Right lobe of liver (tissue), 6 donors: ENCODE data around the gene SLC52A3. TPM values are rescaled to one million over a fixed set of nuclear protein-coding genes. Genes with fewer than 3 reads are reported as not detected.

Experiments used
- ATAC-seq, 4 donors: fragments of 200-7000 bp; cut with Tn5 transposase; one replicate each; pipeline ENCODE4 v1.9.1; 2020; ENCODE audit warnings: mild to moderate bottlenecking in 4 of 4, moderate library complexity in 4 of 4
- DNase-seq, 3 donors: peaks; one replicate each; pipeline ENCODE4 v3.0.0-alpha.2; 2020
- H3K27ac ChIP-seq, 3 donors: fragments of 200-600 bp; one replicate each; pipeline ENCODE4 v1.8.0; 2022
- H3K27me3 ChIP-seq, 2 donors: fragments of 200-600 bp; one replicate each; pipeline ENCODE4 v1.8.0; 2022
- H3K36me3 ChIP-seq, 4 donors: fragments of 200-600 bp; sonication (generic) in 1 of 4; one replicate each; pipeline versions ENCODE4 v1.5.1 to v1.8.0; 2017 to 2022; ENCODE audit warnings: control low read depth in 1 of 4
- H3K4me1 ChIP-seq, 4 donors: fragments of 200-600 bp; sonication (generic) in 1 of 4; one replicate each; pipeline versions ENCODE4 v1.5.1 to v1.8.0; 2017 to 2022; ENCODE audit warnings: control low read depth in 1 of 4
- H3K4me3 ChIP-seq, 3 donors: fragments of 200-600 bp; one replicate each; pipeline ENCODE4 v1.8.0; 2022
- H3K9me3 ChIP-seq, 4 donors: fragments of 200-600 bp; sonication (generic) in 1 of 4; one replicate each; pipeline versions ENCODE4 v1.5.1 to v1.8.0; 2017 to 2022; ENCODE audit warnings: control low read depth in 1 of 4
- CTCF ChIP-seq, 4 donors: fragments of 200-600 bp in 3 of 4; fragments of 450-650 bp in 1 of 4; IDR thresholded peaks; one replicate each; pipeline versions ENCODE4 v1.5.1 to v1.8.0; 2016 to 2022; ENCODE audit warnings: antibody characterized with exemption in 4 of 4, mild to moderate bottlenecking in 2 of 4
- POLR2A ChIP-seq: fragments of 450-650 bp; IDR thresholded peaks from one replicate; pipeline ENCODE4 v1.6.1; 2017; ENCODE audit warnings: antibody characterized with exemption, mild to moderate bottlenecking
- WGBS: methylation state at CpG from one replicate; pipeline ENCODE4 v1.1.6; 2018; ENCODE audit warnings: low coverage, low lambda C conversion rate; ENCODE audit not compliant: insufficient coverage; ENCODE audit errors: missing lambda C conversion rate; 5-methylcytosine and 5-hydroxymethylcytosine counted together
- intact Hi-C, 2 donors: fragments of 100-400 bp; cut with DNase I; formaldehyde crosslinking; loops; one replicate each; pipeline versions ENCODE4 v1.11.2 to v1.14.1; 2022
- total RNA-seq, 6 experiments: library from RNA; depleted of rRNA in 2 of 6; stranded (reverse); fragments of >200 nt in 2 of 6; fragmentation: NEBNext Ultra II Directional in 3 of 6; extraction: Animal tissue kit (Norgen Biotek cat#: 25700) in 3 of 6; gene quantifications; one replicate each; pipeline versions ENCODE4 v1.1.0 to v1.2.4, GENCODE V29; 2016 to 2023
- donor health status: DM: no; HTN: yes; CAD: no.
- donor health status: DM: no; HTN: no; CAD: no.
- donor health status: DM: no; HTN: no; CAD: no.
- donor health status: DM: no; HTN: yes; CAD: no.
- donor health status: DM: no; HTN: yes; CAD: no.

The SLC52A3 gene
- total RNA-seq, 6 experiments from 2014 or later, result 0.05 to 0.62 TPM; not detected in 4

- ATAC-seq, result no peak
- H3K9me3 ChIP-seq, result no peaks in the 10 kb centered on the region
- H3K27ac ChIP-seq, result no peak overlapping the region
- H3K36me3 ChIP-seq, result no peaks in the 10 kb centered on the region
- TF ChIP-seq POLR2A (no peak), CTCF (IDR thresholded peaks at IDR 0.05) (no peak)
- 68% methylated on average over 4 of the region's 4 CpGs for WGBS
- intact Hi-C loops, result no loop called here
- H3K4me3 ChIP-seq, result no peak overlapping the region
- no peaks in the 10 kb centered on the region for H3K27me3 ChIP-seq
- no peak for DNase-seq
- H3K4me1 ChIP-seq, result no peaks in the 10 kb centered on the region
Measured at GRCh38 chr20:745683-746301, 22.5 kb downstream of the SLC52A3 start.

- 48% methylated on average over 2 of the region's 2 CpGs for WGBS
- H3K4me1 ChIP-seq, result no peaks in the 10 kb centered on the region
- H3K4me3 ChIP-seq, result no peak overlapping the region
- TF ChIP-seq POLR2A (no peak), CTCF (IDR thresholded peaks at IDR 0.05) (no peak)
- intact Hi-C loops, result no loop called here
- DNase-seq, result no peak
- ATAC-seq, result no peak
- H3K36me3 ChIP-seq, result no peaks in the 10 kb centered on the region
- H3K27me3 ChIP-seq, result no peaks in the 10 kb centered on the region
- H3K27ac ChIP-seq, result no peak overlapping the region
- H3K9me3 ChIP-seq, result no peaks in the 10 kb centered on the region
Measured at GRCh38 chr20:742156-742555, 26.1 kb downstream of the SLC52A3 start.

DNA sequence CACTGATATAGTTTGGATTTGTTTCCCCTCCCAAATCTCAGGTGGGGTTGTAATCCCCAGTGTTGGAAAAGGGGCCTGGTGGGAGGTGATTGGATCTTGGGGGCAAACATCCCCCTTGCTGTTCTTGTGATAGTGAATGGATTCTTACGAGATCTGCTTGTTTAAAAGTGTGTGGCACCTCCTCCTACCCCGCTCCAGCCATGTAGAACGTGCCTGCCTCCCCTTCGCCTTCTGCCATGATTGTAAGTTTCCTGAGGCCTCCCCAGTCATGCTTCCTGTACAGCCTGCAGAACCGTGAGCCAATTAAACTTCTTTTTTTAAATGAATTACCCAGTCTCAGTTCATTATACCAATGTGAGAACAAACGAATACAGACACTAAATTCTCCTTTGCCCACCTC, 26.7 kb downstream of the SLC52A3 start:
- intact Hi-C loops, result no loop called here
- ATAC-seq, result no peak
- no peaks in the 10 kb centered on the region for H3K27me3 ChIP-seq
- H3K4me3 ChIP-seq, result no peak overlapping the region
- no peaks in the 10 kb centered on the region for H3K4me1 ChIP-seq
- no peak overlapping the region for H3K27ac ChIP-seq
- WGBS, result 64% methylated on average over 6 of the region's 6 CpGs
- DNase-seq, result no peak
- no peaks in the 10 kb centered on the region for H3K36me3 ChIP-seq
- H3K9me3 ChIP-seq, result no peaks in the 10 kb centered on the region
- TF ChIP-seq POLR2A (no peak), CTCF (IDR thresholded peaks at IDR 0.05) (no peak)

- Histone ChIP-seq H3K36me3 (no peaks in the 10 kb centered on the region), H3K4me3 (no peak overlapping the region), H3K27me3 (no peaks in the 10 kb centered on the region), H3K9me3 (no peaks in the 10 kb centered on the region), H3K4me1 (no peaks in the 10 kb centered on the region), H3K27ac (no peak overlapping the region)
- intact Hi-C loops, result no loop called here
- DNase-seq (no peak), ATAC-seq (no peak)
- WGBS, result 49% methylated on average over 6 of the region's 7 CpGs
- TF ChIP-seq POLR2A (no peak), CTCF (IDR thresholded peaks at IDR 0.05) (no peak)
Measured at GRCh38 chr20:740162-740561, 28.1 kb downstream of the SLC52A3 start.

- H3K9me3 ChIP-seq, result no peaks in the 10 kb centered on the region
- no peak overlapping the region for H3K4me3 ChIP-seq
- H3K27ac ChIP-seq, result no peak overlapping the region
- 68% methylated on average over 8 of the region's 8 CpGs for WGBS
- H3K4me1 ChIP-seq, result no peaks in the 10 kb centered on the region
- intact Hi-C loops, result no loop called here
- H3K27me3 ChIP-seq, result no peaks in the 10 kb centered on the region
- ATAC-seq (no peak), DNase-seq (no peak)
- no peak for TF ChIP-seq CTCF (IDR thresholded peaks at IDR 0.05)
- TF ChIP-seq POLR2A, result no peak
- H3K36me3 ChIP-seq, result no peaks in the 10 kb centered on the region
Measured at GRCh38 chr20:739736-740135, 28.6 kb downstream of the SLC52A3 start.
